Activated CD4-positive, alpha-beta memory T cell treated with anti-CD3 and anti-CD28 coated beads, Interleukin-2, amount 10 ng/mL, durations not matched to agents 7 days and 5 days (primary cell): ENCODE results near the gene NHLRC4. TPM values are rescaled to one million over a fixed set of nuclear protein-coding genes. Genes with fewer than 3 reads are reported as not detected.
A peak's percentile ranks its signal among the peaks of the same experiment; 100 is the strongest.

Experiments used
- CTCF ChIA-PET: fragments of 350-600 bp; sonication (Branson Sonifier 250); formaldehyde crosslinking; loops from one replicate; lab custom pipeline; 2021; ENCODE audit warnings: antibody characterized with exemption, inconsistent platforms; lab: Charles Lee
- POLR2A ChIA-PET: fragments of 350-600 bp; sonication (Branson Sonifier 250); formaldehyde crosslinking; loops from one replicate; lab custom pipeline; 2021; ENCODE audit warnings: antibody characterized with exemption; lab: Charles Lee
- DNase-seq: peaks from one replicate; pipeline ENCODE4 v3.0.0-alpha.2; 2020
- H3K27ac Mint-ChIP-seq: one replicate; pipeline ENCODE4 v1.8.0; 2021; ENCODE audit warnings: mild to moderate bottlenecking, mixed read lengths
- H3K27me3 Mint-ChIP-seq: one replicate; pipeline ENCODE4 v1.8.0; 2021; ENCODE audit warnings: mixed read lengths
- H3K36me3 Mint-ChIP-seq: one replicate; pipeline ENCODE4 v1.8.0; 2021; ENCODE audit warnings: low read depth, mixed read lengths
- H3K4me1 Mint-ChIP-seq: one replicate; pipeline ENCODE4 v1.8.0; 2021; ENCODE audit warnings: mixed read lengths
- H3K4me3 Mint-ChIP-seq: one replicate; pipeline ENCODE4 v1.8.0; 2021; ENCODE audit warnings: mild to moderate bottlenecking, mixed read lengths
- H3K9me3 Mint-ChIP-seq: one replicate; pipeline ENCODE4 v1.8.0; 2021; ENCODE audit warnings: mixed read lengths
- total RNA-seq, 2 experiments: library from RNA; stranded (reverse); gene quantifications; one replicate each; pipeline ENCODE4 v1.2.3, GENCODE V29; 2021

NHLRC4 gene
- total RNA-seq, 2 experiments from 2014 or later = 2.3 to 2.6 TPM

DNA sequence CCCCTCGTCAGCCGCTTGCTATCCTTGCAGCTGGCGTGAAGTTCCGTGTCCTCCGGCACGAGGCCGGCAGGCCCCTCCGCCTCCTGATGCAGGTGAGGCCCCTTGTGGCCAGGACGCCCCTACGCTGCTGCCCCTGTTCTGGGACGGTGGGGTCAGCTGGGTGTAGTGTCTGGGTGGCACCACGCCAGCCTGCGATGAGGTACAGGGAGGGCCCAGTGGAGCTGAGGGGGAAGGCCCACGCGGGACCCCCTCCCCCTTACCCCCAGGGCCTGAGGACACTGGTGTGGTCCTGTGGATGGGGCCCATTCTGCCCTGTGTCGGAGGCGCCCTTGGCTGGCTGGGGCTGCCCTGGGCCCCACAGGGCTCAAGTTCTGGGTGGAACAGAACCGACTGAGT is 15.4 kb downstream of the NHLRC4 start:
- H3K27ac Mint-ChIP-seq = no peak overlapping the region
- no peak overlapping the region for H3K4me3 Mint-ChIP-seq
- no peaks in the 10 kb centered on the region for H3K9me3 Mint-ChIP-seq
- POLR2A ChIA-PET = no interaction called here
- peaks cover 7% of the 10 kb centered on the region for H3K4me1 Mint-ChIP-seq
- CTCF ChIA-PET = interaction anchor here (0.6 kb wide), 1 partner anchor 61 kb away, joined by 3 read pairs; no protein-coding TSS in a partner anchor
- no peaks in the 10 kb centered on the region for H3K36me3 Mint-ChIP-seq
- DNase-seq = no peak
- H3K27me3 Mint-ChIP-seq = no peaks in the 10 kb centered on the region

DNA sequence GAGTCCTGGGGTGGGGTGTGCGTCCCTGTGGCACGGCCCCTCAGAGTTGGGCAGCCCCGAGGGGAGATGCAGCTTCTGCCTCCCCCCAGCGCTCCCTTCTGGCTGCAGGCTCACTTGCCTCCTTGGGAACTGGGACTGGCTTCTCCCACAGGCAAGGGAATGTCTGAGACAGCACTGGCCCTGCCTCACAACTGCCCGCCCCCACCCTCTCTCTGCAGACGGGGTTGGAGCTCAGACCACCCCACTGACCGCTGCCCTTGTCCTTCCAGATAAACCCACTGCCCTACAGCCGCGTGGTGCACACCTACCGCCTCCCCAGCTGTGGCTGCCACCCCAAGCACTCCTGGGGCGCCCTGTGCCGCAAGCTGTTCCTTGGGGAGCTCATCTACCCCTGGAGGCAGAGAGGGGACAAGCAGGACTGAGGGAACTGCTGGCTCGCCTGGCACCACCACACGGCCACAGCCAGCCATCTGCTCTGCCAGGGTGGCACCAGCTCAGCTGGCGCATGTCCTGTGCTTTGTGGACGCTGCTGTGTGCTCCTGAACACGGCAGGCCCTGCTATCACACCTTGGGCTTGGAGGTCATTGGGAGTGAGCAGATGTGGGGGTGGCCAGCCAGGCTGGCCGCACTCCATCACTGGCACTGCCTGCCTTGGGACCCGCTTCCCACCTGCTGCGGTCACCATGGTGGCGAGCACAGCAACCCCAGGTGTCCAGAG is 16.0 kb downstream of the NHLRC4 start:
- no peak for DNase-seq
- Mint-ChIP-seq H3K9me3 (no peaks in the 10 kb centered on the region), H3K27ac (no peak overlapping the region), H3K27me3 (no peaks in the 10 kb centered on the region), H3K36me3 (peaks cover 2% of the 10 kb centered on the region), H3K4me3 (no peak overlapping the region), H3K4me1 (peaks cover 12% of the 10 kb centered on the region)
- CTCF ChIA-PET = no interaction called here
- POLR2A ChIA-PET = no interaction called here

DNA sequence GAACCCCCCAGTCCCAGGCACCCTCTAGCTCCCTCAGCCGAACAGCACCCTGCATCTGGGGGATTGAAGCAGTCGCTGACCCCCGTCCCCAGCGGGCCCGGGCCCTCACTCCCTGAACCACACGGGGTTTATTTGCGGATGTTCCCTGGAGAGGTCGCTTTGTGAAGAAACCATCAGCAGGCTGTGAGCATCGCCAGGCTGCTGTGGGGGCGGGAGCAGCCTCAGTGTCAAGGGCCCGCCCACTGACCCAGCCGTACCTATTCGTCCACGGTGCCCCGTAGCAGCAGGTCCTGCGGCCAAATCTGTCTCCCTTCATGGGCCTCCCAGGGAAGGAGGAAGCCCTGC is 16.6 kb downstream of the NHLRC4 start:
- no peaks in the 10 kb centered on the region for H3K9me3 Mint-ChIP-seq
- H3K27ac Mint-ChIP-seq = no peak overlapping the region
- DNase-seq = no peak
- CTCF ChIA-PET = no interaction called here
- H3K4me1 Mint-ChIP-seq = peaks cover 16% of the 10 kb centered on the region
- POLR2A ChIA-PET = no interaction called here
- peaks cover 2% of the 10 kb centered on the region for H3K36me3 Mint-ChIP-seq
- no peak overlapping the region for H3K4me3 Mint-ChIP-seq
- no peaks in the 10 kb centered on the region for H3K27me3 Mint-ChIP-seq

DNA sequence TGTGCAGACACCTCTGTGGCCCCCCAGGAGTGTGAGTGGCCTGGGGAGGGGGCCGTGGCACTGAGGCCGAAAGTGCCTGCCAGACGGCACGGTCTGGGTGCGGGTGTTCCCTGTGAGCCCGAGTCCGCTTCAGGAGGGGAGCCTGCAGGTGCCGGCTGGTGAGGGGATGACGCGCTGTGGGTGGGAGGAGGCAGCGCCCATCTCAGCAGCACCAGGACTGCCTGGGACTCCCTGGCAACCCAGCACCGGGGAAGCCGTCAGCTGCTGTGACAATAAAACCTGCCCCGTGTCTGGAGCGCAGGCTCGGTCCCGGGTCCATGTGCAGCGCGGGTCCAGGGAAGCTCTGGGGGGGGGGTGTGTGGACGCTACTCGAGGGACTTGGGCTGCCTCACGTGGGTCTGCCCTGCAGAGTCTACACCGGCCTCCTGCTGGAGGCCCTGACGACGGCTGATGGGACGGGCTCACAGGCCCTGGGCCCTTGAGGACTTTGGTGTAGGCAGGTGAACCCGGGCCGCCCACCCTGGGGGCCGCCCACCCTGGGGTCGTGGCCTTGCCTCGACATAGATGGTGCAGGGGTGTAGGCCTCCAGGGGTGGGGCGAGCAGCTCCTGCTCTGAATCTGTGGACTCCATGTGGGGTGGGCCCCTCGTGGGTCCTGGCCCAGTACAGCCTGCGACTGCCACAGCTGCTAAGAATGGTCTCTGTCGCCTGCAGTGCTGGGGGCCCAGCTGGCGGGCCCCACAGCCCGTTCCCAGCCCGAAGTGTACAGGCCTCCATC is 17.2 kb downstream of the NHLRC4 start:
- Mint-ChIP-seq H3K27me3 (no peaks in the 10 kb centered on the region), H3K27ac (no peak overlapping the region), H3K9me3 (no peaks in the 10 kb centered on the region), H3K4me1 (peaks cover 15% of the 10 kb centered on the region), H3K4me3 (no peak overlapping the region), H3K36me3 (peaks cover 2% of the 10 kb centered on the region)
- ChIA-PET POLR2A (no interaction called here), CTCF (no interaction called here)
- DNase-seq = no peak

DNA sequence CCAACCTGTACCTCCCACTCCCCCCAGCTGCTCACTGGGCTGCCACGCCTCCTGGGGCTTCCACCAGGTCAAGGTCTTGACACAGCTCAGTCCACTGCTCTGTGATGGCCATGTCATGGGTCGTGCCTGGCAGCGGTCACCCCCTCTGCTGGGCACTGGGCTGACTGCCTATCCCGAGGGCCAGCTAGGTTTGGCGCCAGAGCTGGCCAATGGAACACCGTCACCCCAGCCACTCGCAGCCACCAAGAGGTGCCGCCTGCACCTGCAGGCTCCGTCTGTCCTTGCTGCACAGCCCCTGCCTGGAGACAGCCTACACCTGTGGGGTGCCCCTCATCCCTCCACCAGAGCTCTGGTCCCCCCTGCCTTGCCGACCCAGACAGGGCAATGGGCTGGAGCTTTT is 18.5 kb downstream of the NHLRC4 start:
- Mint-ChIP-seq H3K27ac (no peak overlapping the region), H3K9me3 (no peaks in the 10 kb centered on the region), H3K36me3 (peaks cover 2% of the 10 kb centered on the region), H3K4me3 (no peak overlapping the region), H3K4me1 (peaks cover 13% of the 10 kb centered on the region), H3K27me3 (no peaks in the 10 kb centered on the region)
- POLR2A ChIA-PET = interaction anchor here (1.4 kb wide), 1 partner anchor 18 kb away, joined by 3 read pairs; no protein-coding TSS in a partner anchor
- CTCF ChIA-PET = interaction anchor here (1.0 kb wide), 1 partner anchor 8 kb away, joined by 3 read pairs; no protein-coding TSS in a partner anchor
- no peak for DNase-seq

DNA sequence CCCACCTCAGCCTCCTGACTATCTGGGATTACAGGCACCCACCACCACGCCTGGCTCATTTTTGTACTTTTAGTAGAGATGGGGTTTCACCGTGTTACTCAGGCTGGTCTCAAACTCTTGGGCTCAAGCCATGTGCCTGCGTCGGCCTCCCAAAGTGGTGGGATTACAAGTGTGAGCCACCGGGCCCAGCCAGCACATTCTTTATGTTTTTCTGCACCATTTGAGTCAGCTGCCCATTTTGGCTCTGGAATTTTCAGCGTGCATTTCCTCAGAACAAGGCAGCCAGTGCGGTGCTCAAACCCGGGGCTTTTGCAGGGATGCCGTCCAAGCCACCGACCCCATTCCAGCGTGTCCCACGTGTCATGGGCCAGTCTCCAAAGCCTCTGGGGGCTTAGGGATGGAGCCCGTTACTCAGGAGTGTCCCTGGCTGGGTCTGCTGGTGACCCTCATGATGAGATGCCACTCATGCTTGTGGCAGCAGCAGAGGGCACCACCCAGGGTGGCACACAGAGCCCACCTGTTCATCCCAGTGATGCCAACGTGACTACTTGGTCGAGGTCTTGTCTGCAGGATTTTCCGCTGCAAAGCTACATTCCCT is 19.3 kb downstream of the NHLRC4 start:
- H3K4me3 Mint-ChIP-seq = no peak overlapping the region
- H3K36me3 Mint-ChIP-seq = peaks cover 2% of the 10 kb centered on the region
- H3K27ac Mint-ChIP-seq = no peak overlapping the region
- H3K27me3 Mint-ChIP-seq = no peaks in the 10 kb centered on the region
- H3K9me3 Mint-ChIP-seq = no peaks in the 10 kb centered on the region
- peaks cover 20% of the 10 kb centered on the region for H3K4me1 Mint-ChIP-seq
- DNase-seq = no peak
- CTCF ChIA-PET = interaction anchor here (1.0 kb wide), 1 partner anchor 9 kb away, joined by 3 read pairs; no protein-coding TSS in a partner anchor
- POLR2A ChIA-PET = interaction anchor here (1.4 kb wide), 1 partner anchor 19 kb away, joined by 3 read pairs; no protein-coding TSS in a partner anchor

DNA sequence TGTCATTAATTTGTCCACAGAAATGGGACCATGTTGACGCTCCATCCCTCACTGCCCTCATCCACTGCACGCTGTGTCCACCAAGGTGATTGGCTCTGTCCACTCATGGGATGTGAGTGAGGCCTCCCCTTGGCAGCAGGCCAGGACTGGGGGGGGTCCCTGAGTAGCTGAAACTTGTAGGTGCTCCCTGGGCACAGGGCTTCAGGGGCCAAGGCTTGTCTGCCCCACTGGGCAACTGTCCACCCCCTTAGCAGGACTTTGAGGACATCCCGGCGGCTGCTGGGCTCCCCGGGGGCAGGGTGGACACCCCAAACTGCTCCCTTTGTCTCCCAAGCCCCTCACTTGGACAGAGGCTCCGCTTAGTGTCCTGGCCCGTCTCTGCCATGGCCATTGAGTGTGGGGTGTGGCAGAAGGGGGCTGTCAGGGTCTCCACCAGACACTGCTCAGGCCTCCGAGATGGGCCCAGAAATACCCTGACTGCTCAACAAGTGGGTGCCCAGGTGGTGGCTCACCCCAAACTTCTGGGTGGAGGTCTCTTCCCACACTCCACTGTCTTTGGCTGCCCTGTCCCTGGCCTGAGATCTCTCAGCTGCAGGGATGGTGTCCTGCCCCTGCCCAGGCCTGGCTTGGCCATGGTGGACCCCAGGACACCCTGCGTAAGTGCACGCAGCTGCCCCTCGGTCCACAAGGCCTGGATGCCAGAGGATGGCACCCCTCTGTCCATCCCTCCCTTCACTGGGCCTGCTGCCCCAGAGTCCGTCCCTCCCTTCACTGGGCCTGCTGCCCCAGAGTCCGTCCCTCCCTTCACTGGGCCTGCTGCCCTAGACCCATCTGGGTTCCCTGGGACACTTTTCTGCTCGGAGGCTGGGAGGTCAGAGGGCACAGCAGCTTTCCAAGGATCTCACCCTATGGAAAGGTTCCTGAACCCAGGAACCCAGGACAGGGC is 20.1 kb downstream of the NHLRC4 start:
- Mint-ChIP-seq H3K27ac (peak overlapping the region; percentile 76), H3K4me3 (peak overlapping the region; percentile 82), H3K4me1 (peaks cover 23% of the 10 kb centered on the region), H3K9me3 (no peaks in the 10 kb centered on the region), H3K27me3 (no peaks in the 10 kb centered on the region), H3K36me3 (peaks cover 2% of the 10 kb centered on the region)
- DNase-seq = no peak
- ChIA-PET POLR2A (interaction anchor here (1.2 to 2.2 kb wide), 4 partner anchors 16 to 109 kb away, joined by 5 to 10 read pairs (median 7); partner anchors contain the start of gene PIGQ), CTCF (no interaction called here)

DNA sequence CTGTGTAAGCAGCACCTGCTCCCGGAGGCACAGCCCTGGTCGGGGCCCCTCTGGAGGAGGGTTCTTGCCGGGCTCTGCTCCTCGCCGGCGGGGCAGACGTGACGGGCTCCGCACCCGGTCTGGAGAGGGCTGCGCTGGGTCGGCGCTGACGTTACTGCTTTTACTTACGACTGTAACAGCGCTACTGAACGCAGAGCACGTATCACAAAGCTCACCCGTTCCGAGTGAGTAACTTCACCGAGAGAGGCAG is 21.8 kb downstream of the NHLRC4 start:
- no peaks in the 10 kb centered on the region for H3K27me3 Mint-ChIP-seq
- no peaks in the 10 kb centered on the region for H3K9me3 Mint-ChIP-seq
- H3K36me3 Mint-ChIP-seq = peaks cover 2% of the 10 kb centered on the region
- DNase-seq = peak; percentile 69
- H3K4me1 Mint-ChIP-seq = peaks cover 27% of the 10 kb centered on the region
- POLR2A ChIA-PET = interaction anchor here (0.8 to 2.2 kb wide), 11 partner anchors 9 to 163 kb away, joined by 3 to 15 read pairs (median 6); partner anchors contain the start of genes METTL26, PIGQ and RAB11FIP3
- peak overlapping the region; percentile 99 for H3K27ac Mint-ChIP-seq
- H3K4me3 Mint-ChIP-seq = peak overlapping the region; percentile 82
- CTCF ChIA-PET = interaction anchor here (0.7 to 1.3 kb wide), 2 partner anchors 11 to 60 kb away, joined by 3 read pairs; no protein-coding TSS in a partner anchor

DNA sequence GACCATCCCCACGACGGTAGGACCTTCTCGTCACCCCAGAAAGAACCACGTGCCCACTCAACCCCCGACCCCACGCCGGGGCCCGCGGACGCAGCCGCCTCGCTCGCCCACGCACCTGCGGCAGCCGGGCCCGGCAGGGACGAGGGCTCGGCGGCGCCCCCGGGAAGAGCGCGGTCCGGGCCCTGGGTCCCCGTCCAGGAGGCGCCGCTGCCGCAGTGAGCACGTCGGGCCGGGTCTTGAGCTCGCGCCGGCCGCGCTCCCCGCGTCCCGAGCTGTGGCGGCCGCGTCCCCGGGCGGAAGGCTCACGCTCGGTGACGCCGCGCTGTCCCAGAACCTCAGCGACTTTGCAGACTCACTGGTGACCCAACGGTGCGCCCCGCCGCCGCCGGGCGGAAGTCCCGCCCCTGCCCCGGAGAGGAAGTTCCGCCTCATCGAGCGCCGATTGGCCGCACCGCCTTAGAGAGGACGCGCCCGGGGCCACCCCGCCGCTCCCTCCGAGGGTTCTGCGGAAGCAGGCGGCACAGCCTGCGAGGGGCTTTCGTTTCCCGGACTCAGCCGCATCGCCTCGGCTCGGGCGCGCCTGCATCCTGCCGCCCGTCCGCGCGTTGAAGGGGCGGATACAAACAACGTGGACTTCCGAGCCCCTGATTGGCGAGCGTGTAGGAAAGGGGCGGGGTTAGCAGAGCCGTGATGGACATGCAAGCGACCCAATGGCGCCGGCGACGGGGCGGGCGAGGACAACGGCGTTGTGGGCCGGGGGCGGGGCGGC is 22.3 kb downstream of the NHLRC4 start:
- peak; percentile 98 for DNase-seq
- Mint-ChIP-seq H3K27ac (peak overlapping the region; percentile 99), H3K4me3 (peak overlapping the region; percentile 82), H3K36me3 (peaks cover 2% of the 10 kb centered on the region), H3K27me3 (no peaks in the 10 kb centered on the region), H3K9me3 (no peaks in the 10 kb centered on the region), H3K4me1 (peaks cover 28% of the 10 kb centered on the region)
- ChIA-PET CTCF (interaction anchor here (0.7 to 1.3 kb wide), 2 partner anchors 11 to 59 kb away, joined by 3 read pairs; no protein-coding TSS in a partner anchor), POLR2A (interaction anchor here (0.8 to 2.2 kb wide), 11 partner anchors 10 to 164 kb away, joined by 3 to 15 read pairs (median 6); partner anchors contain the start of genes METTL26, PIGQ and RAB11FIP3)

DNA sequence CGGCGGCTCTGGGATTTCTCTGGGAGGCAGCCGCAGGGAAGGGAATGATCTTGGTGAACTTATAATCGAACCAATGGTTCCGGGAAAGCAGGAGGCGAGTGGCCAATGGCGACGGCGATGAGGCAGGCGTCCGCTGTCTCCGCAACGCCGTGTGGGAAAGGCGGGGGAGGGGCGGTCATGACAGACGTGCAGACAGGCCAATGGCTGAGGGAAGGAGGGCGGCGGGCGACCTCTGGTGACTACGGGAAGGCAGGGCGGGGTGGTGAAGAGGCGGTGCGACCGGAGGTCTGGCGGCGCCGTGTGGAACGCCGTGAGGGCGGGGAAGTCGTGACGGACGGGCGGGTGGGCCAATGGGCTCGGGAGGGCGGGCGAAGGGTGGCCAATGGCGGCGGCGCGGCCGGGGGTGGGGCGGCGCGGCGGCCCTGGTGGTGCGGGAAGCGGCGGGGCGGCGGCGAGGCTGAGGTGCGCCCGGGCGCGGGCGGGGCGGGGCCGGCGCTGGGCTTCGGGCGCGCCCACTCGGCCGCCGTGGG is 22.9 kb downstream of the NHLRC4 start, which contains the start of gene RAB40C:
RAB40C (plus strand) TSS at position 409 of the 530 bp plus-strand sequence. CDS start 226 bp downstream, outside the sequence.
- Mint-ChIP-seq H3K36me3 (peaks cover 2% of the 10 kb centered on the region), H3K4me1 (peaks cover 29% of the 10 kb centered on the region), H3K27me3 (no peaks in the 10 kb centered on the region), H3K4me3 (peak within 1 kb of the TSS; percentile 82), H3K27ac (peak within 1 kb of the TSS; percentile 97), H3K9me3 (no peaks in the 10 kb centered on the region)
- CTCF ChIA-PET = no interaction called here
- POLR2A ChIA-PET = interaction anchor here (0.8 to 1.5 kb wide), 2 partner anchors 46 to 374 kb away, joined by 3 to 4 read pairs; no protein-coding TSS in a partner anchor
- peak; percentile 99 for DNase-seq

DNA sequence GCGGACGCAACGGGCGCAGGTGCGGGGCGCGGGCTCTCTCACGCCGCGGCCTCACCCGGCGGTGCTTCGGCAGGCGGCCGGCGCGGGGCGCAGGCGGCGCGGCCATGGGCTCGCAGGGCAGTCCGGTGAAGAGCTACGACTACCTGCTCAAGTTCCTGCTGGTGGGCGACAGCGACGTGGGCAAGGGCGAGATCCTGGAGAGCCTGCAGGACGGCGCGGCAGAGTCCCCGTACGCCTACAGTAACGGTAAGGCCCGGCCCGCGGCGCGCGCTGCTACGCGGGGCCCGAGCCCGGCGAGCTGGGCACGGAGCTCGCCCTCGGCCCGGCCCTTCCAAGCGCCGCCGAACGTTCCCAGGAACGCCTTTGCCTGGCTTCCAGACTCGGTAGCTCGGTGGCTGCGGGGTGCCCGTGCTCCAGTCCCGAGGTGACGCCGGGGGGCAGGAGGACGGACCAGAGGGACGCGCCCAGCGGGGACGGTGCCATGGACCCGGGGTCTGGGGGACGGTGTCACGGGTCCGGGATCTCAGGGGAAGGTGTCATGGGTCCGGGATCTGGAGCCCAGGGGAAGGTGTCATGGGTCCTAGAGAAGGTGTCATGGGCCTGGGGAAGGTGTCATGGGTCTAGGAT is 23.5 kb downstream of the NHLRC4 start:
- CTCF ChIA-PET = no interaction called here
- Mint-ChIP-seq H3K36me3 (peaks cover 2% of the 10 kb centered on the region), H3K27ac (peak overlapping the region; percentile 47), H3K27me3 (no peaks in the 10 kb centered on the region), H3K4me1 (peaks cover 29% of the 10 kb centered on the region), H3K4me3 (peak overlapping the region; percentile 80), H3K9me3 (no peaks in the 10 kb centered on the region)
- no peak for DNase-seq
- POLR2A ChIA-PET = interaction anchor here (0.7 to 1.5 kb wide), 4 partner anchors 18 to 373 kb away, joined by 3 to 6 read pairs (median 4); partner anchors contain the start of gene METTL26
